GM19351 (cell line): ENCODE measurements around the gene FBXO30.

Experiments used
- ATAC-seq: cut with Tn5 transposase; IDR thresholded peaks from one replicate; pipeline ENCODE4 v1.9.1; 2021; ENCODE audit warnings: mild to moderate bottlenecking, moderate library complexity; ENCODE audit not compliant: unreplicated experiment

Gene FBXO30

GRCh38 chr6:145755682-145756081, 58.9 kb downstream of the FBXO30 start:
- ATAC-seq, result no peak

DNA sequence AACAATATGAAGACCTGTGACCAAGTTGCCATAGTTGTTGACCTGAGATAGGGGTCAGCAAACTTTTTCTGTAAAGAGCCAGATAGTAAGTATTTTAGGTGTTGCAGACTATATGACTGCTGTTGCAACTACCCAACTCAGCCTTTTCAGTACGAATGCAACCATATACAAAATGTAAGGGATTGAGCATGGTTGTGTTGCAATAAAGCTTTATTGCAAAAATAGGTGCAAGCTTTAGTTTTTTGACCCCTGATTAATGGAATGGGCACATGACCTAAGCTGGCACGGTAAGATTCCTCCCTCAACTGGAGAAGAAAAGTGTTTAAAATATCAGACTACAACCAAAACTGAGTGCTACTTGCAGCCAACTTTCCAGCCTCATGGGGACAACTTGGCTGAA, 62.0 kb downstream of the FBXO30 start:
- no peak for ATAC-seq

GRCh38 chr6:145749632-145750031, 65.0 kb downstream of the FBXO30 start:
- ATAC-seq, result peak; percentile 94

DNA sequence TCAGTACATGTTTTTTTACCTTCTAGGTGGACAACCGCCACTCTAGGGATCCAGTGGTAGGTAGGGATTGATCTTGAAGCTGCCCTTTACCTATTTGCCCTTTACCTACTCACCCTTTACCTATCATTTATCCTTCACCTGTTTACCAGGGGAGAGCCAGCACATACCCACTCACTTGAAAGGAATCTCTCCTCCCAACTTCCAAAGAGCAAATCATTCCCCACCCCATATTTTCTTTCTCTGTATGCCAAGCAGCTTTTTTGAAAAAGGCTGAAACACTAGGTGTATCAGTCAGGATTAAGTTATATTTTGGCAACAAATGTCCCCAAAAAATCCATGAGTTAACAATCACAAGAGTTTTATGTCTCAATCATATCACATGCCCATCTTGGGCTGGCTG, 68.7 kb downstream of the FBXO30 start:
- no peak for ATAC-seq

DNA sequence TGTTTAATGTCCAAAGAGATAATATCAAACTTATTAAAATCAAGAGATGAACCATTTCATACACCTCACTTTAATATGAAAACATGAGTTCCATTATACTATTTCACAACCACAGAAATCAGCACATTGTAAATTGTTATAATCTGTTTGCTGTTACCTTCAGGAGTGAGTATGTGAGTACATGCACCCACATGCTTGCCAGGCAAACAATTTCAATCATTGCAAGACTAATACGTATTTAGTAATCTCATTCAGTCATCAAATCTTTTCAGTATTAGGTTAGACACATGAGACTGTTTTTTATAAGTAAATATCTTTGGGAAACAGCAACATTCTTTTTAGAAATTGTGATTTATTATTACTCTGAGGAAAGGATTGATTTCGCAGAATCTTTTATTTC, 70.0 kb downstream of the FBXO30 start:
- no peak for ATAC-seq
